LHCN-M2 (cell line): ENCODE results near the gene KBTBD3. TPM values are rescaled to one million over a fixed set of nuclear protein-coding genes. Genes with fewer than 3 reads are reported as not detected.
"Not testable (repeated sequence)": the region's sequence is repeated elsewhere in the genome, so short reads cannot be mapped to it uniquely, and the experiment has no call there.

Experiments
- DNase-seq: peaks from one replicate; pipeline ENCODE4 v3.0.0-alpha.2; 2012; ENCODE audit warnings: low read depth
- total RNA-seq: library from RNA; depleted of rRNA; stranded (reverse); fragments of >200 nt; gene quantifications from 2 replicates; pipeline ENCODE4 v1.2.3, GENCODE V29; 2014; rRNA removed

The KBTBD3 gene
- total RNA-seq, 1 experiment from 2014 or later = 2.4 TPM

GRCh38 chr11:106011481-106011880 lies 65.7 kb downstream of the KBTBD3 start:
- DNase-seq = no peak

GRCh38 chr11:106003094-106003493 lies 74.1 kb downstream of the KBTBD3 start:
- not testable (repeated sequence) for DNase-seq

- DNase-seq = peak; percentile 19
These were observed 75.7 kb downstream of the KBTBD3 start for GRCh38 chr11:106001304-106002012.

Other genes starting within 250 kb of the KBTBD3 start
- 31.3 and 32.6 TPM in 2 replicates for gene MSANTD4, start 55.1 kb downstream of the KBTBD3 start, total RNA-seq
- 64.5 and 74.6 TPM in 2 replicates for gene AASDHPPT, start 315 bp upstream of the KBTBD3 start, total RNA-seq